ENCODE data around the gene APBB2.

Gene APBB2

DNA sequence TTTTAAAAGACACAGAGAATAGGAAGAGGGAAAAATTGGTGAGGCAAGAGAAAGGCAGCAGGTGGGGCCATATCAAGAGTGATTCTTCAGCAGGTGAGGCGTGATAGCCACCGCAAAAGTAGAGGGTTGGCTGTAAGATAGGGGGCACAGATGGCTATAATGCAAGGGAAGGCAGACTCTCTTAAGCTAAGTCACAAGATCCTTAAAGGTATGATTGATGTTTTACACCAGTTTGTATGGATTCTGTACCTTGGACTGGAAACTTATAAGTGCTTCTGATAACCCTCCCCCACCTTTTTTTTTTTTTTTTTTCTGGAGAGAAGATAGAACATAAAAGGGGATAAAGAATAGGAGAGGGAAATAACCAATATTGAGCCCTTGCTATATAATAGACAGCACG, 424.6 kb downstream of the APBB2 start:
- DNase-seq: no peak

DNA sequence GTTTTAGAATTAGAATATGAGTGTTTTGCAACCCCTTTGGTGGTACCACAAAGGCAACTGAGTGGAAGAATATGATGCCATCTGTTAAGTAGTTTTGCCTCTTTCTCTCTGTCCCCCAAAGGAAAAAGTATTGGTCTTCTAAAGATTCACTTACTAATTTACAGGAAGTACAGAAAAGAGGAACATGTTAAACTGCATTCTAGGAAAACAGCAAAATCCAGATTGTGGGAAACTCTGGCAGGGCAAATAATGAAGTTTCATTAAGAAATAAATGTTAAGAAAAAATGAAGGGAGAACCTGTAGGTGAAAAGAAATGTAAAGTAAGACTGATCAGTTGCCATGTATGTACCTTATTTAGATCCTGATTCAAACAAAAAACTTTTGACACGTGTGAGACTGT, 425.3 kb downstream of the APBB2 start:
- no peak for DNase-seq

DNA sequence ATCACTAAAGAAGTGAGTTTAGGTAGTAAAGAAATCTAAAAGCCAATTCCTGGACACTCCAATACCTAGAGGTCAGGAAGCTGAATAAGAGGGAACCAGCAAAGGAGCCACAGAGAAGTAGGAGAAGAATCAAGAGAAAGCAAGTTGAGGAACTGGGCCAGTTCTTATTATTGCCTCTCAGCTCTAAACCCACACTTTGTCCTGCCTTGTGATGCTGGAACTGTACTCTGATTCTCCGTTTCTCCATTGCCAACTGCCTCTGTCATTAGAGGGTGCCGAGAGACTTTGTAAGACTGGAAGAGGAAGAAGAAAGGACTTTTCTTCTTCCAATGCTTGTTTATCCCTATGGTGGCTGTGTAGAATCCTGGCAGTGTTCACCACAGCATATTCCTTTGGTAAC, 426.0 kb downstream of the APBB2 start:
- no peak for DNase-seq

DNA sequence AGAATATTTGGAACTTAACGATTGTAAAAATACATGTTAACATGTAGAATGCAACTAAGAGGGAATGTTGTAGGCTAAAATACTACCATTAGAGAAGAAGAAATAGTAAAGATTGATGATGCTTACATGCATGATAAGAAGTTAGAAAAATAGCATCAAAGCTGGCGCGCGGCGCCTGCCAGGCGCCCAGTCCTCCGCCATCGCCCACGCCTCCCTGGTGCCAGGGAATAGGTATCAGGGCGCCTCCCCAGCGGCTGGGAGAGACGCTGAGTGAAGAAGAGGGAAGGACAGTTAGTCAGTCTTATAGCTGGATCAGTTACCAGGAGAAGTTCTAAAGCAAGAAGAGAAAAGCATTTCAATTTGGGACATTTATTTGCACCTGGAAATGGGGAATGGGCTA, 428.6 kb downstream of the APBB2 start:
- DNase-seq: no peak

DNA sequence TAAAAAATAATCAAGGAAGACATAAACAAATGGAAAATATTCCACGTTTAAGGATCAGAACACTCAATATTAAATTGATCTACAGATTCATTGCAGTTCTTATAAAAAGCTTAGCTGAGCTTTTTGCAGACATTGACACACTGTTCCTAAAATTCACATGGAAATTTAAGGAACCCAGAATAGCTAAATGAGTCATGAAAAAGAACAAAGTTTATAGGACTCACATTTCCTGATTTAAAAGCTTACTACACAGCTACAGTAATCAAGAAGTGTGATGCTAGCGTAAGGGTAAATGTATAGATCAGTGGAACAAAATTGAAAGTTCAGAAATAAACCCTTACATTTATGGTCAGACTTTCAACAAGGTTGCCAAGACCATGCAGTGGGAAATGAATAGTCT, 431.5 kb downstream of the APBB2 start:
- DNase-seq: no peak

DNA sequence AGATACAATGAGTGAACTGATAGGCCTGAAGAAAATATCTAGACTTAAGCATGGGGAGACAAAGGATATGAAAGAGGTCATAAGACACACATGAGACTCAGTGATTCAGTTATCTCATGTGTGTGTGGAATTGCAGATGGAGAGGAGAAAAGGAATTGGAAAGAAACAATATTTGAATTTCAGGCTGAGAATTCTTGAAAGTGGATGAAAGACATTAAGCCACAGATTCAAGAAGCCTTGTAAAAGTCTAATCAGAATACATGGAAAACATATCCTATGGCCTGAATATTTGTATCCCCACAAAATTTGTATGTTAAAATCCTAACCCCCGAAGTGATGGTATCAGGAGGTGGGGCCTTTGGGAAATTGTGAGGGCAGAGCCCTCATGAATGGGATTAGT, 436.3 kb downstream of the APBB2 start:
- no peak for DNase-seq

DNA sequence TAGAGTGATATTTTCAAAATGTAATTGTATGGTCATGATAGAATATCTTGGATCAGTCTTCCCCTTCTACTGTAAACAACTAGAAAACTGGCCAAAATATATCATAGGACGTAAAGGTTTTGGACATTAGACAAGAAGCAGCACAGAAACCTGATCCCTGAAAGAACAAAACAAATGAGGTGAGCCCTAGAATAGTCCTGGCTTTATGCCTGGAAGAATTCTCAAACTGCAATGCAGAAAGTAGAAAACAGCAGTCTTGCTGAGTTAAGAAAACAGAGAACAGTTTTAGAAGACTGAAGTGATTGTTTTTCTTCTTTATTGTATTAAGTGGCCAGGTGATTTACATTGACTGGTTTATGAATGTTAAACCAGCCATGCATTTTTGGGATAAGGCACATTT, 445.1 kb downstream of the APBB2 start:
- DNase-seq: no peak

DNA sequence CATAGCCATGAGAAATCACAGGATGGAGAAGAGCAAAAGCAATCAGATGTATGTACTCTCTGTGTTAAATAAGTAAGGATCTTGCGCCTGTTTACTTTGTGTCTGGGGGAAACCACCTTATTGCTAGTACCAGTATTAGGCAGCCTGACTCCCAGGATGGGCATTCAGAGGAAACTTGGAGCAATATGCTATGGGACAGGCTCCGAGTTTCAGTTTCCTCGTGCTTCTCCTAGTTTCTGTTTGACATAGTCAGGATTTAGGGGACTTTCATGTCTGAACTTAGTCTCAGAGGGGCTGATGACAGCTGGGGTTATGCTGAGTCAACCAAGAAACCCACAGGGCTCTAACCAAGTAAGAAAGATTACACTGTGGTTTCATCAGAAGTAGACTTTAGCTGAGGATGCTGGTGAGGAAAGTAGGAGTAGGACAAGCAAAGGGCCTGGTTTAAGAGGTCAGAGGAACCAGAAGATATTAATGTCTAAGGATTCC, 451.1 kb downstream of the APBB2 start:
- no peak for DNase-seq

Data from SHP77 (cell line).